Stimulated activated CD8-positive, alpha-beta memory T cell treated with anti-CD3 and anti-CD28 coated beads, Interleukin-4, amount 100 ng/mL, for 24 hours (primary cell): ENCODE results near the gene DOCK10.
A peak's percentile ranks its signal among the peaks of the same experiment; 100 is the strongest.

ENCODE experiments used
- DNase-seq: peaks from one replicate; pipeline ENCODE4 v3.0.0-alpha.2; 2020; ENCODE audit warnings: low read depth

The DOCK10 gene

GRCh38 chr2:224833986-224834385, 208.3 kb downstream of the DOCK10 start:
- no peak for DNase-seq

- no peak for DNase-seq
Measured at GRCh38 chr2:224832207-224832606, 210.1 kb downstream of the DOCK10 start.

GRCh38 chr2:224831530-224831929, 210.7 kb downstream of the DOCK10 start:
- no peak for DNase-seq

- no peak for DNase-seq
Measured at GRCh38 chr2:224820283-224820991, 221.8 kb downstream of the DOCK10 start.

GRCh38 chr2:224819075-224819474, 223.2 kb downstream of the DOCK10 start:
- DNase-seq: no peak

GRCh38 chr2:224817676-224818075, 224.6 kb downstream of the DOCK10 start:
- DNase-seq: no peak

- DNase-seq: no peak
Measured at GRCh38 chr2:224816816-224817215, 225.5 kb downstream of the DOCK10 start.

- no peak for DNase-seq
Measured at GRCh38 chr2:224813578-224813977, 228.7 kb downstream of the DOCK10 start.

- DNase-seq: no peak
Measured at GRCh38 chr2:224807153-224807964, 234.9 kb downstream of the DOCK10 start.

- DNase-seq: no peak
Measured at GRCh38 chr2:224803930-224804329, 238.3 kb downstream of the DOCK10 start.

GRCh38 chr2:224802407-224802806, 239.9 kb downstream of the DOCK10 start:
- DNase-seq: no peak

- no peak for DNase-seq
Measured at GRCh38 chr2:224801360-224801759, 240.9 kb downstream of the DOCK10 start.

GRCh38 chr2:224799691-224800090, 242.6 kb downstream of the DOCK10 start:
- DNase-seq: no peak

- no peak for DNase-seq
Measured at GRCh38 chr2:224798180-224798579, 244.1 kb downstream of the DOCK10 start.

- DNase-seq: no peak
Measured at GRCh38 chr2:224796695-224797305, 245.5 kb downstream of the DOCK10 start.

GRCh38 chr2:224793946-224794345, 248.3 kb downstream of the DOCK10 start:
- DNase-seq: no peak

- DNase-seq: no peak
Measured at GRCh38 chr2:224786848-224787247, 255.4 kb downstream of the DOCK10 start.

- no peak for DNase-seq
Measured at GRCh38 chr2:224781400-224781799, 260.9 kb downstream of the DOCK10 start.

- DNase-seq: no peak
Measured at GRCh38 chr2:224780823-224781222, 261.4 kb downstream of the DOCK10 start.

GRCh38 chr2:224780106-224780505, 262.2 kb downstream of the DOCK10 start:
- DNase-seq: no peak

- DNase-seq: peak; percentile 30
Measured at GRCh38 chr2:224778474-224778877, 263.8 kb downstream of the DOCK10 start.

GRCh38 chr2:224777559-224777930, 264.7 kb downstream of the DOCK10 start:
- no peak for DNase-seq
